ENCODE measurements around the gene TRIML1.

DNA sequence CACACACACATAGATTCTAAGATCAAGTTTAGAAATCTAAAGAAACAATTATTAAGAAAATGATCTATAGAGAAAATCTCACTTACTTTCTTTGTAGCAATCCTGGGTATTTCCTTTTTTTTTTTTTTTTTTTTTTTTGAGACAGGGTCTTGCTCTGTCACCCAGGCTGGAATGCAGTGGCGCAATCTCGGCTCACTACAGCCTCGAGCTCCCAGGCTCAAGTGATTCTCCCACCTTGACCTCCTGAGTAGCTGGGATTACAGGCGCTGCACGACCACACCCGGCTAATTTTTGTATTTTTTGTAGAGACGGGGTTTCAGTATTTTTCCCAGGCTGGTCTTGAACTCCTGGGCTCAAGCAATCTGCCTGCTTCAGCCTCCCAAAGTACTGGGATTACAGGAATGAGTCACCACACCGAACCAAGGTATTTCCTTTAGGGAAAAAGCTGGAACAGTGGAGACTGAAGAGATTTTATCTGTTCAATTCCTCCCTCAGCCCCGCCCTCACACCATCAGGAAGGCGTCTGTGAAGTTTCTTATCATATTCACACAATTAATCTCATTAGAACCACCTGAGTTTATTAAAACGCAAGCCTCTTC is 30.0 kb upstream of the TRIML1 start, which contains the start of gene TRIML2:
- TF ChIP-seq CTCF (IDR thresholded peaks at IDR 0.05) (no peak), TCF7L2 (IDR thresholded peaks at IDR 0.05; ENCODE audit: low read depth, low read length) (no peak)
